Activated T-helper 17 cell treated with anti-CD3 and anti-CD28 coated beads, Interleukin-2, amount 50 U/mL, for 72 hours (primary cell): ENCODE measurements around the gene RCL1. TPM values are rescaled to one million over a fixed set of nuclear protein-coding genes. Genes with fewer than 3 reads are reported as not detected.
"Not testable (repeated sequence)": the region's sequence is repeated elsewhere in the genome, so short reads cannot be mapped to it uniquely, and the experiment has no call there.

Experiments used
- ATAC-seq: fragments of 150-1000 bp; cut with Tn5 transposase; replicated peaks from 2 replicates; pipeline ENCODE4 v1.10.0; 2021; ENCODE audit warnings: mild to moderate bottlenecking, moderate library complexity
- H3K27ac Mint-ChIP-seq: one replicate; pipeline ENCODE4 v1.8.0; 2022; ENCODE audit warnings: mixed read lengths
- H3K27me3 Mint-ChIP-seq: one replicate; pipeline ENCODE4 v1.8.0; 2022; ENCODE audit warnings: mixed read lengths
- H3K36me3 Mint-ChIP-seq: one replicate; pipeline ENCODE4 v1.8.0; 2022; ENCODE audit warnings: low read depth, mild to moderate bottlenecking, mixed read lengths
- H3K4me1 Mint-ChIP-seq: one replicate; pipeline ENCODE4 v1.8.0; 2022; ENCODE audit warnings: mixed read lengths
- H3K4me3 Mint-ChIP-seq: one replicate; pipeline ENCODE4 v1.8.0; 2022; ENCODE audit warnings: mild to moderate bottlenecking, mixed read lengths
- H3K9me3 Mint-ChIP-seq: one replicate; pipeline ENCODE4 v1.8.0; 2022; ENCODE audit warnings: mixed read lengths
- total RNA-seq, 2 donors: library from RNA; stranded (reverse); gene quantifications; one replicate each; pipeline ENCODE4 v1.2.3, GENCODE V29; 2022

The RCL1 gene
- total RNA-seq, 2 donors from 2014 or later: 18.9 to 38.2 TPM

GRCh38 chr9:4890242-4890641, 97.5 kb downstream of the RCL1 start:
- Mint-ChIP-seq H3K4me3 (no peak overlapping the region), H3K36me3 (no peaks in the 10 kb centered on the region), H3K4me1 (no peaks in the 10 kb centered on the region), H3K27ac (no peak overlapping the region), H3K9me3 (no peaks in the 10 kb centered on the region), H3K27me3 (no peaks in the 10 kb centered on the region)
- no peak for ATAC-seq

GRCh38 chr9:4890929-4891328, 98.2 kb downstream of the RCL1 start:
- H3K4me3 Mint-ChIP-seq: no peak overlapping the region
- H3K9me3 Mint-ChIP-seq: no peaks in the 10 kb centered on the region
- H3K27ac Mint-ChIP-seq: no peak overlapping the region
- no peaks in the 10 kb centered on the region for H3K36me3 Mint-ChIP-seq
- no peaks in the 10 kb centered on the region for H3K4me1 Mint-ChIP-seq
- no peaks in the 10 kb centered on the region for H3K27me3 Mint-ChIP-seq
- ATAC-seq: no peak

GRCh38 chr9:4891674-4892073, 98.9 kb downstream of the RCL1 start:
- Mint-ChIP-seq H3K4me1 (no peaks in the 10 kb centered on the region), H3K4me3 (no peak overlapping the region), H3K9me3 (no peaks in the 10 kb centered on the region), H3K36me3 (no peaks in the 10 kb centered on the region), H3K27me3 (no peaks in the 10 kb centered on the region), H3K27ac (no peak overlapping the region)
- no peak for ATAC-seq

- ATAC-seq: no peak
- Mint-ChIP-seq H3K27ac (no peak overlapping the region), H3K27me3 (no peaks in the 10 kb centered on the region)
Observed at GRCh38 chr9:4892501-4893194, 99.9 kb downstream of the RCL1 start.

GRCh38 chr9:4894076-4894475, 101.3 kb downstream of the RCL1 start:
- ATAC-seq: no peak
- Mint-ChIP-seq H3K27ac (no peak overlapping the region), H3K36me3 (no peaks in the 10 kb centered on the region), H3K4me1 (no peaks in the 10 kb centered on the region), H3K4me3 (no peak overlapping the region), H3K9me3 (peaks cover 3% of the 10 kb centered on the region), H3K27me3 (no peaks in the 10 kb centered on the region)

More at GRCh38 chr9:4892501-4893194, 99.9 kb downstream of the RCL1 start:
- H3K36me3 Mint-ChIP-seq: no peaks in the 10 kb centered on the region
- no peak overlapping the region for H3K4me3 Mint-ChIP-seq
- H3K4me1 Mint-ChIP-seq: no peaks in the 10 kb centered on the region
- H3K9me3 Mint-ChIP-seq: no peaks in the 10 kb centered on the region

- not testable (repeated sequence) for H3K27ac Mint-ChIP-seq, H3K4me3 Mint-ChIP-seq, H3K9me3 Mint-ChIP-seq, ATAC-seq, H3K36me3 Mint-ChIP-seq, H3K4me1 Mint-ChIP-seq, H3K27me3 Mint-ChIP-seq
Observed at GRCh38 chr9:4899853-4900252, 107.1 kb downstream of the RCL1 start.

GRCh38 chr9:4901401-4902134, 108.8 kb downstream of the RCL1 start:
- H3K36me3 Mint-ChIP-seq, H3K27me3 Mint-ChIP-seq, H3K27ac Mint-ChIP-seq, H3K4me1 Mint-ChIP-seq, H3K9me3 Mint-ChIP-seq: not testable (repeated sequence)
- H3K4me3 Mint-ChIP-seq: peak overlapping the region; percentile 48
- ATAC-seq: peak; percentile 59

GRCh38 chr9:4902135-4902475, 109.4 kb downstream of the RCL1 start:
- H3K36me3 Mint-ChIP-seq: no peaks in the 10 kb centered on the region
- H3K9me3 Mint-ChIP-seq: peaks cover 9% of the 10 kb centered on the region
- no peaks in the 10 kb centered on the region for H3K4me1 Mint-ChIP-seq
- H3K27me3 Mint-ChIP-seq: no peaks in the 10 kb centered on the region
- no peak for ATAC-seq
- H3K4me3 Mint-ChIP-seq: peak overlapping the region; percentile 48
- H3K27ac Mint-ChIP-seq: no peak overlapping the region

- H3K9me3 Mint-ChIP-seq: peaks cover 5% of the 10 kb centered on the region
- no peaks in the 10 kb centered on the region for H3K27me3 Mint-ChIP-seq
- no peaks in the 10 kb centered on the region for H3K36me3 Mint-ChIP-seq
- no peaks in the 10 kb centered on the region for H3K4me1 Mint-ChIP-seq
- ATAC-seq: no peak
- H3K4me3 Mint-ChIP-seq: no peak overlapping the region
- no peak overlapping the region for H3K27ac Mint-ChIP-seq
Observed at GRCh38 chr9:4904322-4905134, 111.8 kb downstream of the RCL1 start.

GRCh38 chr9:4905135-4905490, 112.4 kb downstream of the RCL1 start:
- no peak overlapping the region for H3K27ac Mint-ChIP-seq
- H3K36me3 Mint-ChIP-seq: no peaks in the 10 kb centered on the region
- no peaks in the 10 kb centered on the region for H3K4me1 Mint-ChIP-seq
- H3K27me3 Mint-ChIP-seq: no peaks in the 10 kb centered on the region
- no peak for ATAC-seq
- H3K9me3 Mint-ChIP-seq: peaks cover 5% of the 10 kb centered on the region
- H3K4me3 Mint-ChIP-seq: no peak overlapping the region

Other genes with a start within 250 kb of the RCL1 start
- 1 to 10 TPM; 2.8 to 3.8 TPM for gene PLPP6, start 130.7 kb upstream of the RCL1 start, total RNA-seq
- gene SPATA6L, start 126.5 kb upstream of the RCL1 start, total RNA-seq: 1 to 10 TPM in 1 of 2 donors, under 1 TPM in 1; 0.84 to 1.6 TPM
- gene CDC37L1, start 113.4 kb upstream of the RCL1 start, total RNA-seq: 10 to 100 TPM in 1 of 2 donors, 1 to 10 TPM in 1; 9.3 to 11.0 TPM
- 10 to 100 TPM; 28.5 to 31.2 TPM for gene AK3, start 51.7 kb upstream of the RCL1 start, total RNA-seq
- 10 to 100 TPM; 17.3 to 24.6 TPM for gene JAK2, start 192.3 kb downstream of the RCL1 start, total RNA-seq